HG03060 (cell line): ENCODE measurements around the gene CEP85L.

Source experiments
- ATAC-seq: cut with Tn5 transposase; IDR thresholded peaks from one replicate; pipeline ENCODE4 v1.9.1; 2021; ENCODE audit warnings: low read depth, moderate number of reproducible peaks; ENCODE audit not compliant: unreplicated experiment

CEP85L gene

DNA sequence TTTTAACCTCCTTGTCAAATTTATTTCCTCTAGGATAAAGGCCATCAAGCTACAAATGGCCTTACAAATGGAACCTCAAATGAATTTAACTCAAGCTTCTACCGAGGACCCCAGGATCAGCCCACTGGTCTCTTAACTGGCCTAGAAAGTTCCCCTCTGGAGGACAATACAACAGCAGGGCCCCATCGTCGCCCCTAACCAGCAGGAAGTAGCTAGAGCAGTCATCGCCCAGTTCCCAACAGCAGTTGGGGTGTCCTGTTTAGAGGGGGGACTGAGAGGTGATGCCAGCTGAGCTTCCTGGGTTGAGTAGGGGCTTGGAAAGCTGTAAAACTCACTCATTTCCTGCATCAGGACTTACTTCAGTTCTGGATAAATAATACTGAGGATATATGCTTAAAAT, 25.6 kb downstream of the CEP85L start:
- no peak for ATAC-seq

DNA sequence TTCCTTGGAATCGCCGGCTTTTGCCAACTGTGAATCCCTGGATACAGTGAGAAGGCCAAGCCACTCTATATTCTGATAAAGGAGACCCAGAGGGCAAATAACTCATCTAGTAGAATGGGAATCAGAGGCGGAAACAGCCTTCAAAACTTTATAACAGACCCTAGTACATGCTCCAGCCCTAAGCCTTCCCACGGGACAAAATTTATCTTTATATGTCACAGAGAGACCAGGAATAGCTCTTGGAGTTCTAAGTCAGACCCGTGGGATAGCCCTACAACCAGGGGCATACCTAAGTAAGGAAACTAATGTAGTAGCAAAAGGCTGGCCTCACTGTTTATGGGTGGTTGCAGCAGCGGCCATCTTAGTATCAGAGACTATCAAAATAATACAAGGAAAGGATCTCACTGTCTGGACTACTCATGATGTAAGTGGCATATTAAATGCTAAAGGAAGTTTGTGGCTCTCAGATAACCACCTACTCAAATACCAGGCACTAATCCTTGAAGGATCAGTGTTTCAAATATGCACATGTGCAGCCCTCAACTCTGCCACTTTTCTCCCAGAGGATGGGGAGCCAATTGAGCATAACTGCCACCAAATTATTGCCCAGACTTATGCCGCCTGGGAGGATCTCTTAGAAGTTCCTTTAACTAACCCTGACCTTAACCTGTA, 29.5 kb downstream of the CEP85L start:
- ATAC-seq: no peak

DNA sequence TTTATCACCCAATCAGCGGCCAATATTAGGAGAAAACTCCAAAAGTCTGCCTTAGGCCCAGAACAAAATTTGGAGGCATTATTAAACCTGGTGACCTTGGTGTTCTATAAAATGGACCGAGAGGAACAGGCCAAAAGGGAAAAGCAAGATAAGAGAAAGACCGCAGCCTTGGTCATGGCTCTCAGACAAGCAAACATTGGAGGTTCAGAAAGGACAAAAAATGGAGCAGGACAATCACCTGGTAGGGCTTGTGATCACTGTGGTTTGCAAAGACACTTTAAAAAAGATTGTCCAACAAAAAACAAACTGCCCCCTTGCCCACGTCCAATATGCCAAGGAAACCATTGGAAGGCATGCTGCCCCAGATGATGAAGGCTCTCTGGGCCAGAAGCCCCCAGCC, 31.2 kb downstream of the CEP85L start:
- ATAC-seq: no peak

DNA sequence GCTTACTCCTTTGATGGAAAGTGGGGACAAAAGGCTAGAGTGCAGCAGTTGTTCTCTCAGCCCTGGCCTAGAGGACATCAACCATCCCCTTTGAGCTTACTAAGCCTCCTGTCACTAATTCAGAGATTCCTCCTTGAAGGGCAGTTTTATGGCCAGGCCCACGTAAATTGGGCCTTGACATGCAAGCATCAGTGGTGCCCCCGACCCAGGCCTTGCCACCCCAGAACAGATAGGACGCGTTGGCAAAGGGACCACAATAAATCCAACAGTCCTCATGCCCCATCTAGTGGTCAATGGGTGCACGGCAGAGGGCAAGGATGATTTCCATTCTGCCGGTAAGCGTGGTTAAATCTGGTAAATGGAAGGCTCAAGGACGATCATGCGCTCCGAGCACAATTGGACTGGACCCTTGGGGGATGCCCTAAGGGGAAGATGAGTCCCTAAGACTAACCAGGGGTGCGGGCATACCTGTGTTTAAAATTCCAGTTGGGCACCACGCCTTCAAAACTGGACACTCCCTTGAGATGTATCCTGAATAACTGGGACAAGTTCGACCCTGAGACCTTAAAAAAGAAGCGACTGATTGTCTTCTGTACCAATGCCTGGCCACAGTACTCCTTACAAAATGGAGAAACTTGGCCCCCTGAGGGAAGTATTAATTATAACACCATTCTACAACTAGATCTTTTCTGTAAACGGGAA, 32.6 kb downstream of the CEP85L start:
- peak; percentile 92 for ATAC-seq

DNA sequence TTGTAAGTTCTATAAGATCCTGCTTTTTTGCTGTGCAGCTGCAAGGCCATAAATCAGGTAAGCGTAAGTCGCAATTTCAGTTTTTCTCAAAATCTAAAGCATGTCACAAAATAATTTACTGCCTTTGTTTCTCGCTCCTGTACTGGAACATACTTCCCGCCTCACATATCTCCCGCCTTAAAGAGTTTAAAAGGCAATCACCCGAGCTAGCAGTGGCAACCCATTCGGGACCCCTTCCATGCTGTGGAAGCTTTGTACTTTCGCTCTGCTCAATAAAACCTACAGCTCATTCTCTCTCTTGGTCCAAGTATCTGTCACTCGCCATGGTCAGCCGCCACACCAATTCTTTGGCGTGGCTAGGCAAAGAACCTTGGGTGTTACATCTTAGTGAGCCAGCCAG, 34.0 kb downstream of the CEP85L start:
- no peak for ATAC-seq

DNA sequence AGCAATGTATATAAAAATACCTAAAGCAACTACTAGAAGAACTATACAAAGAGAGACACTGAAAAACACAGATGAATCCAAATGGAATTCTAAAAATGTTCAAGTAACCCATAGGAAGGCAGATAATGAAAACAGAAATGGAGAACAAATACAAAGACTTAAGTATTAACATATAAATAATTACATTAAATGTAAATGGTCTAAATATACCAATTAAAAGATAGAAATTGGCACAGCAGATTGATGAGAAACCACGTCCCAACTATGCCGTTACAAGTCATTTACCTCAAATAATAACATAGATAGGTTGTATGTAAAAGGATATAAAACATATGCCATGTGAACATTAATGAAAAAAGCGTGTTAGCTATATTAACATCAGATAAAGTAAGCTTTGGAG, 40.1 kb downstream of the CEP85L start:
- no peak for ATAC-seq

DNA sequence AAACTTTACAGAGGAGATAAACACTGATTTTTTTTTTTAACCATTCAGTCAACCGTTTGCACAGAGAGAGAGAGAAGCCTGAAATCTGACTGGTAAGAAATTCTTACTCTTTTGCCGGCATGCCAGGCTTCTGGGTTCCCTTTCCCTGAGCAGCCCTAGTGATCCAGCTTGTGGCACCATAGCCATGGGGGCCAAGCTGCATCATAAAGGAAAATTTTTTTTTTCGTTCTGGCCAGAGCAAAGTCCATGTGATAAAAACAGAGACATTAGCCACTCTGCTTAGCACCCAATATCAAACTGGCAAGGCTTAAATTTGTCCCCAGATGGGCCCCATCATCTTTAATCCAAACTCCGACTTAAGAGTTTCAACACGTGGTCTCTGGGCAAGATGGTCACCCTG, 44.5 kb downstream of the CEP85L start:
- ATAC-seq: no peak

DNA sequence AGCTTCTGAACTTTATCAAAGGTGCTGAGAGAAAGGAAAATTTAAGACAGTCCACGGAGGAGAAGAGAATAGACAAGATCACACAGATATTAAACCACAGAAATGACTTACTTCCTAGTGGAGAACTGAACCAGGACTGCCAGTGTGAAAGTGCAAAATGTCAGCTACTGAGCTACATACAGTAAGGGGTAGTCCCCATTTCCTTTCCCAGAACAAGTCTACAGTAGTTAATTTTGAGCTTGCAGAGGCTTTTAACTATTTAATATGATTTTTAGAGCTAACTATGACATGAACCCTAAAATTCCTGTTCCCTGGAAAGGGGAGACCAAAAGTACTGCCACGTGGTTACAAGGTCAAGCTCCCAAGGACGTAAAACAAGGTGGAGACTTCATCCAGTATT, 45.1 kb downstream of the CEP85L start:
- no peak for ATAC-seq

DNA sequence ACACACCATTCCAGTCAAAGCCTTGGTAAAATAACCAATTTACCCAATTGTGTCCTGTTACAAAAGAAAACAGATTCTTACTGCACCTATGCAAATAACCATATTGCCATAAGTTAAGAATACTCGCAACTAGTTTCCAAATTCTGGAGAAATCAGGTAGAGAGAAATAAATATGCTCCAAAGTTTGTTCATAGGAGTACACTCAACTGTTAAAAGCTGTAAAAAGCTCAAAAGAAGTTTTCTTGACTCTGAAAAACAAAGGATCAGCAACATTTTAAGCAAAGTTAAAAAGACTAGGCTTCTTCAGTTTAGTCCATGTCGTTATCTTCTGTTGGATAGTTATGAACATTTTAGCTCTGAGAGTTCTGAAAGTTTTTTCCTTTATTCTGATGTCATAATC, 48.0 kb downstream of the CEP85L start:
- no peak for ATAC-seq

DNA sequence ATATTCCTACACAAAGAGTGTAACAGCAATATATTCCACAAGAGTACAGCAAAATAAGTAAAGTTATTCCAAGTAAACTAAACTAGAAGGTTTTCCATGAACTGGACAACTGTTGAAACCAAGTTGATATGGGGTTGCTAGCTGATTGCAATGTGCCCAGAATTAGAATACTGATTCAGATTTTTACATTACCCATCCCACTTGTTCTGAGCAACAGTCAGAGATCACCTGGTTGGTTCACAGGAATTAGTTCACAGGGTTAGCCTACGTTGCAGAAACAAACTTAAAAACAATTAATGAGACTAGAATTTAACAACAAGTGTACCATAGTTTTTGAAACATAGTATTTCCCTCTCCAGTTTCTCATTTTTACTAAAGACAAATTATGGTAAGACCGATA, 49.1 kb downstream of the CEP85L start:
- ATAC-seq: no peak

DNA sequence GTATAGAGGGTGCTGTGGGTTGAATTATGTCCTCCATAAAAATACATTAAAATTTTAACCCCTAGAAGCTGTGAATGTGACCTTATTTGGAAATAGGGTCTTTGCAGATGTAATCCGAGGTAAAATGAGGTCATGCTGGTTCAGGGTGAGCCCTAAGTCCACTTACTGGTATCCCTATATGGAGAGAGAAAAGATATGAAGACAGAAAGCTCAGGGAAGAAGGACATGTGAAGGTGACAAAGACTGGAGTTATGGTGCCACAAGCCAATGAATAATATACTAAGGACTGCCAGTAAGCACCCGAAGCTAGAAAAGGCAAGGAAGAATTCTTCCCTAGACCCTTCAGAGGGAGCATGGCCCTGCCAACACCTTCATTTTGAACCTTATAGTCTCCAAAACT, 53.1 kb downstream of the CEP85L start:
- ATAC-seq: no peak

DNA sequence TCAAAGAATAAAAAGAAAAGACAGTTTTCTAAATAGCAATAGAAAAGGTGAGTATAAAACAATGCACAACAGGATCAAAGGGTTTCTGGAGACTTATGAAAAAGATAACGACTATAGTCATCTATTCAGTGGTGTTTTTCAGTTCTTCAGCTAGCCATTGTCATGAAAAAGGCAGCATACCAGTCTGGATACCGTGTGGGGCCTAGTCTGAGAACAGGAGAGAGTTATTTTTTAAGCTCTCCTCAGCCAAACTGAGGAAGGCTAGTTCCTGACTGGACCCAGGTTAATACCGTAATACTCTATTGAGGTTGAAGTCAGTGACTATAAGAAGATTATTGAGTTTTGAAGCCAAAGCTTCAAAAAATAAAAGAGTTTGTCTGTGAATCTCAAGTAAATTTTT, 53.8 kb downstream of the CEP85L start:
- no peak for ATAC-seq

DNA sequence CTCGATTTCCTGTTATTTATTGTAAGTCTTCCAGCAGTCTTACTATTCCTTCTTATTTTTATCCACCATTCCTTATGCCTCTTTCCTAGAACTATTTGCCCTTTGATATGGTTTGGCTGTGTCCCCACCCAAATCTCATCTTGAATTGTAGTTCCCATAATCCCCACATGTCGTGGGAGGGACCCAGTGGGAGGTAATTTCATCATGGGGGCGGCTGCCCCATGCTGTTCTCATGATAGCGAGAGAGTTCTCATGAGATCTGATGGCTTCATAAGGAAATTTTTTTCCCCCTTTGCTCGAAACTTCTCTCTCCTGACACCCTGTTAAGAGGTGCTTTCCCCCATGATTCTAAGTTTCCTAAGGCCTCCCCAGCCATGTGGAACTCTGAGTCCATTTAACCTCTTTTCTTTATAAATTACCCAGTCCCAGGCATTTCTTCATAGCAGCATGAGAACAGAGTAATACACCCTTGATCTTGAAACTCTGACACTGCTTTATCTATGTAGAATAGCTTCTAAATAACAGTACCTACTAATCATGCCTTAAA, 54.5 kb downstream of the CEP85L start:
- ATAC-seq: no peak

DNA sequence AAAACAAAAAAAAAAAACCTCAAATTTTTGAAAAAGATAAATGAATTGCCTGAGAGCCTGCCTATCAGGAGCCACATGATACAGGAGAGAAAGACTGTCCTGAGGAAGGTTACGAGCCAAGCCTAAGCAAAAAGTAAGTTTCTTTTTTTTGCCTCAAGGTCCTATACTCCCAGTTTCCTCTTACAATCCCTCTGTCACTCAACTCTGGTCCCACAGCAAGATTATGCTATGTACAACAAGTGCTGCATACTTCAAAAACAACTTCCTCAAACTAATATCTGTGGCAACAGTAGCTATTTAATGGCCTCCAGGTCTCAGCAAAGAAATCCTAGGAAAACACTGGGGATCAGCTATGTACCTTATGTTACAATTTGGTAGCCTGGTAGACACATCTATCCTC, 56.5 kb downstream of the CEP85L start:
- ATAC-seq: no peak

DNA sequence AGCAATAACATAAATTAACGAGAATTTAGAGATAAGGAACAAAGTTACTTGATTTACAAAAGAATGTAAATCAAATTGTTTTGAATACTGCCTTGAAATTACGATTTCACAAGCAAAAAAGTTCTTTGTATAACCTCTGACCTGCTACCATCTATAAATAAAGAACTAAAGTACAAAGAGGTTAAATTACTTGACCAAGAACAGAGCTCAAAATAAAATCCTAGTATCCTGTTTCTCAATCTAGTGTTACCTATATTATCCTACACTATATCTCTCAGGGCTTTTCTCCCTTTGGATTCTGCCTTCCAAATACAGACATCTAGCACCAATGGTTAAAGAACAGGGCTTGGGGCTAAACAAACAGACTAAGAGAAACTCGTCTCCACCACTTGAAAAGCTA, 59.5 kb downstream of the CEP85L start:
- no peak for ATAC-seq

DNA sequence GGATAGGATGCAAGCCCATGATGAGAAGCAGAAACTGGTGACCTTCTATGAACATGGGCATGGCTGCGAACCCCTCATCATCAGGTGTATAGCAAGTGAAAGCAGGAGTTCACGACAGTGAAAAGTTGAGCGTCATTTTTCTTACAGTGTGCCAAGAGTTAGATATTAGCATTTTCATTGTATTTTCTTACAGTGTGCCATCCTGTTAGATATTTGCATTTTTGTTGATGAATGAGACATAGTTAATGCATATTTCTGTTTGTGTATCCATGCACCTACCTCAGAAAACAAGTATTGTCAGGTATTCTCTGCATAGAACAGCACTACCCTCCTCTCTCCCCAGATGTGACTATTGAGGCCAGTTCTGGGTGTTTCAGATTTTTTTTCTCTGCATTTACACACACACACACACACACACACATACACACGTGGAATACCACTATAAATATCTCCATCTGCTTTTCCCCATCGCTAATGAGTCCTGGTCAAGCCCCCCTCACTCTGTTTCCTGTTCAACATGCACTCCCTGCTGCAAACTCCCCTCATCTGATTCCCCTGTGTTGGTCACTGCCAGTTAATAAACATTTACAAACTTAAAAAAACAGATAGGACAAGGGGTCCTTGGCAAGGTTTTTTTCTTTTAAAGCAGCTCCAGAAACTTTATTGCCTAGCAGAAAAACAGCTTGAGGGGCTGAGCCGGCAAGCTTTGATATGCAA, 61.6 kb downstream of the CEP85L start:
- ATAC-seq: no peak

DNA sequence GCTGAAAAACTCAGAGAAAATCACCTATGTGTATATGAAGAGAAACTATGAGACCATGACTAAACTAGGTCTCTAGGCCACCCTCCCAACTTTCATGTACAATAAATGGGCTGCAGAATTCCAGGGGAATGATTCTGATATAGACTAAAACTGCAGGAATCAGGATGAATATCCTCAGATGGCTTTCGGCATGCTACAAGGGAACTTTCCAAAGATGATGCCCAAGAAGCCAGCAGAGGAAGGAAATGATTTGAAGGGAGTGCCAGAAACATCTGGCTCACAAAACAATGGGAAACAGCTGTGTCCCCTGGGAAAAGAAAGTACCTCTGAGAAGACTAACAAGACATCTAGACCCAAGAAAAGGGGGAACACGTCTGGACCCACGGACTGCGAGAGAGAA, 62.2 kb downstream of the CEP85L start:
- ATAC-seq: no peak

DNA sequence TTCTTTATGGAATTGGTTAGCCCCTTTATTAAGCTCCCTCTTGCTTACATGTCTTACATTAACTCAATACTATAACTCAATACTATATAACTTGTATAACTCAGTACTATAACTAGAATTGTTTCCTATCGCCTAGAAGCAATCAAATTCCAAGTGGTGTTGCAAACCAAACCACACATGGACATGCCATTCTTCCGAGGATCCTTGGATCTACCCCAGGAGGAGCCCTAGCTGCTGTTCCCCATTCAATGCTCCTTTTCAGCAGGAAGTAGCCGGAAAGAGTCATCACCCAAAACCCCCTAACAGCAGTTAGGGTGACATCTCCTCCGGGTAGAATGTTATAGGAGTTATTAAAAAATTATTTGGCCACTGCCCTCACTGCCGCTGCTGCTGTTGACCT, 62.8 kb downstream of the CEP85L start:
- ATAC-seq: no peak

DNA sequence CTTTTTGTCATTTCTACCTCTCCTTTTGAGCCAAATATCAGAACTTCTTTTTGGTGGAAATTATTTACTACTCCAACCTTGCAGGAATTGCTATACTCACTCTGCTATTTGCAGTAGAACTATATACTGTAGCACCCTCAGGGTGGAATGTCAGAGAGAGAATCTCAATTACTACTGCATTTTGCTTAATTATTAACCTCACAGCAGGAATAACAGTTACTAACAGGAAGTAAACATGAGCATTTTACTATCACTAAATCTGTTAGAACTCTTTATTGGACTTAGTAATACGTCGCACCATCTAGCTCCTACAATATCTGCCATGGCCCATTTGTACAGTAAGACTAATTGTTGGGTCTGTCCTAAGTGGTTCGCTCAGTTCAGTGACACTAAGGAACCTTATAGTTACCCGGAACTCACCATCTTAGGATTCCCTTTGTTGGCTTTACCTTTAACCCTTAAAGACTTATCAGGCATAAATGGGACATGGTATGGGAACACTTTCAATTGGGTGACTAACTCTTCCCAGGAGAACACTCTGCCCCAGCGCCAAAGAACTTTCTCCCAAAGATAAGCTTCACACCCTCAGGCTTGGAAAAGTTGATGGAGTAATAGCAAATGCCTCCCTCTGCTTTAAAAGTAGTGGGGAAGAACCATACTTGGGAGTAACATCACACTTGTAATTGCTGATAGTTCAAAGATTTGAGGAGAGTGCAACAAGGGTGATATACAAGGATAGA, 64.5 kb downstream of the CEP85L start:
- ATAC-seq: no peak

DNA sequence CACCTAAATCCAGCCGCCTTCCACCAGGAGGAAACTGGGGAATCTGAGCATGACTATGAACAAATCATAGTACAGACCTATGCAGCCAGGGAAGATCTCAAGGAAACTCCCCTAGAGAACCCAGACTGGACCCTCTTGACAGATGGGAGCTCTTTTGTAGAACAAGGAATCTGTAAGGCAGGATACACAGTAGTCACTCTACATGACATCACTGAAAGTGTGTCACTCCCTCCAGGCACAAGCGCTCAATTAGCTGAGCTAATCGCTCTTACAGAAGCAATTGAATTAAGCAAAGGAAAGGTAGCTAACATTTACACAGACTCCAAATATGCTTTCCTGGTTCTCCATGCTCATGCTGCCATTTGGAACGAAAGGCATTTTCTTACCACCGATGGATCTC, 66.5 kb downstream of the CEP85L start:
- ATAC-seq: no peak

DNA sequence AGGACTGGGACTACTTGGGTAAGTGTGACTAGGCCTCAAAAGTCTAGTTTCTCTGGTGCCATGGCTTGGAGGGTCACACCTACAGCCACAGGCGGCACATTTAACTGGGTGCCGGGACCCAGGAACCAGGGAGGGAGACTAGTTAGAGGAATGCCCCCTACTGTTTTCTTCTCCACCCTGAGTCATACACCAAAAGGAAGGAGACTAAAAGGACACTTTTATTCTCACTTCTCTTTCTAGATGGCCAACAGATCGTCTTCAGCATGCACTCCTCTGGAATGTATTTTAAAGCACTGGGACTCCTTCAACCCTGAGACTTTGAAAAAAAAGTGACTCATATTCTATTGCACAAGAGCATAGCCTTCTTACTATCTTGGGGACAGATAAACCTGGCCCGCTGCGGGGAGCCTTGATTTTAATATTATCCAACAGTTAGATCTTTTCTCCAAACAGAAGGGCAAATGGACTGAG, 69.9 kb downstream of the CEP85L start:
- no peak for ATAC-seq
